ENCODE data around the gene GJA1.

- no peak for TF ChIP-seq CTCF (IDR thresholded peaks at IDR 0.05)
- no peak for TF ChIP-seq POLR2A (IDR thresholded peaks at IDR 0.05)
Measured at GRCh38 chr6:121439926-121440325, 4.5 kb downstream of the GJA1 start.
